Brain microvascular endothelial cell (primary cell): ENCODE data around the gene LRFN2.

ENCODE experiments used
- DNase-seq: peaks from one replicate; pipeline ENCODE4 v3.0.0-alpha.2; 2020
- H3K27ac ChIP-seq: fragments of 250-450 bp; sonication (Bioruptor Pico); 2 replicates; pipeline ENCODE4 v1.5.1; 2020; ENCODE audit warnings: mild to moderate bottlenecking, moderate library complexity
- H3K27me3 ChIP-seq: fragments of 250-450 bp; sonication (Bioruptor Pico); replicated peaks from 2 replicates; pipeline ENCODE4 v1.5.1; 2020; ENCODE audit warnings: mild to moderate bottlenecking
- H3K36me3 ChIP-seq: fragments of 250-450 bp; sonication (Bioruptor Pico); replicated peaks from 2 replicates; pipeline ENCODE4 v1.5.1; 2020; ENCODE audit warnings: mild to moderate bottlenecking
- H3K4me3 ChIP-seq: 2 replicates; pipeline ENCODE4 v1.5.1; 2011; ENCODE audit warnings: low read depth, mild to moderate bottlenecking, control low read depth, low read length, moderate library complexity
- in situ Hi-C: cut with HindIII; loops from 2 replicates; pipeline ENCODE4 v1.10.0; 2017; ENCODE audit warnings: low sequenced_read_pairs, low pct_ligation_motif_present
- TF ChIP-seq, protein P1 (sequence below): IDR thresholded peaks from 2 replicates; pipeline ENCODE4 v1.5.1; 2011; ENCODE audit warnings: low read depth, mild to moderate bottlenecking, moderate library complexity, low read length, control low read depth, inconsistent platforms; ENCODE audit errors: missing control alignments

Gene LRFN2

DNA sequence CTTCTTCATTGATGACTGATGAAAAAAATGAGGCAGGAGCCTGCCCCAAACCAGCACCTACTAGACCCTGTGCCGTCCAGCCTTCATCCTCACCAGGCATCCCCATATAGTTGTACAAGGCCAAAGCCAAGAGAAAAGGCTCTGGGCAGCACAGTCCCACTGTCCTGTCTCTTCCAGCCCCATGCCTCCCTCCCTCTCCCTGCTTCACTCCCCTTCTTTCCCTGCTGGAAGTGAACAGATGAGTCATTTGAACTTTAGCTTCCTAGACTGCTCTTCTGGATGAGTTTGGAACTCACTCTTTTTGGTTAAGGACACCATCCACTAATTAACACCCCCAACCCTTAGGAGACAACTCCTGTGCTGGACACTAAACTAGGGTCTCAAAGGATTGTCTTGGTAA is 235.2 kb downstream of the LRFN2 start:
- Histone ChIP-seq H3K27ac (no peak overlapping the region), H3K27me3 (no peaks in the 10 kb centered on the region), H3K36me3 (no peaks in the 10 kb centered on the region), H3K4me3 (no peak overlapping the region)
- in situ Hi-C loops, result no loop called here
- no peak for DNase-seq
- TF ChIP-seq, protein P1, sequence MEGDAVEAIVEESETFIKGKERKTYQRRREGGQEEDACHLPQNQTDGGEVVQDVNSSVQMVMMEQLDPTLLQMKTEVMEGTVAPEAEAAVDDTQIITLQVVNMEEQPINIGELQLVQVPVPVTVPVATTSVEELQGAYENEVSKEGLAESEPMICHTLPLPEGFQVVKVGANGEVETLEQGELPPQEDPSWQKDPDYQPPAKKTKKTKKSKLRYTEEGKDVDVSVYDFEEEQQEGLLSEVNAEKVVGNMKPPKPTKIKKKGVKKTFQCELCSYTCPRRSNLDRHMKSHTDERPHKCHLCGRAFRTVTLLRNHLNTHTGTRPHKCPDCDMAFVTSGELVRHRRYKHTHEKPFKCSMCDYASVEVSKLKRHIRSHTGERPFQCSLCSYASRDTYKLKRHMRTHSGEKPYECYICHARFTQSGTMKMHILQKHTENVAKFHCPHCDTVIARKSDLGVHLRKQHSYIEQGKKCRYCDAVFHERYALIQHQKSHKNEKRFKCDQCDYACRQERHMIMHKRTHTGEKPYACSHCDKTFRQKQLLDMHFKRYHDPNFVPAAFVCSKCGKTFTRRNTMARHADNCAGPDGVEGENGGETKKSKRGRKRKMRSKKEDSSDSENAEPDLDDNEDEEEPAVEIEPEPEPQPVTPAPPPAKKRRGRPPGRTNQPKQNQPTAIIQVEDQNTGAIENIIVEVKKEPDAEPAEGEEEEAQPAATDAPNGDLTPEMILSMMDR, result no peak

DNA sequence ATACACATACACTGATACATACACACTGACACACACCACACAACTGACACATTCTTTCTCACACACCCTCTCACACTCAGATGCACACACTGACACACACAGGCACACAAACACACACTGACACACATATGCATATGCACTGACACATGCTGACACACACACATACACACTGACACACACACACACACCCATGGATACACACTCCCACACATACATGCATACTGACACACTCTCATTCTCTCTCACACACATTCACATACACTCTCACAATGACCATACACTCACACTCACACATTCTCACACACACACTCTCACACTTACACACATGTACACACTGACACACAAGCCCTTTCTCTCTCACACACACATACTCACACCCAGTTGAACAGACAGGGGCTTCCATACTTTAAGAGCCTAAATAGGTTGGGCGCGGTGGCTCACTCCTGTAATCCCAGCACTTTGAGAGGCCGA is 236.4 kb downstream of the LRFN2 start:
- H3K27ac ChIP-seq, result no peak overlapping the region
- H3K4me3 ChIP-seq, result no peak overlapping the region
- DNase-seq, result no peak
- TF ChIP-seq, protein P1, result no peak
- H3K36me3 ChIP-seq, result no peaks in the 10 kb centered on the region
- in situ Hi-C loops, result no loop called here
- no peaks in the 10 kb centered on the region for H3K27me3 ChIP-seq

DNA sequence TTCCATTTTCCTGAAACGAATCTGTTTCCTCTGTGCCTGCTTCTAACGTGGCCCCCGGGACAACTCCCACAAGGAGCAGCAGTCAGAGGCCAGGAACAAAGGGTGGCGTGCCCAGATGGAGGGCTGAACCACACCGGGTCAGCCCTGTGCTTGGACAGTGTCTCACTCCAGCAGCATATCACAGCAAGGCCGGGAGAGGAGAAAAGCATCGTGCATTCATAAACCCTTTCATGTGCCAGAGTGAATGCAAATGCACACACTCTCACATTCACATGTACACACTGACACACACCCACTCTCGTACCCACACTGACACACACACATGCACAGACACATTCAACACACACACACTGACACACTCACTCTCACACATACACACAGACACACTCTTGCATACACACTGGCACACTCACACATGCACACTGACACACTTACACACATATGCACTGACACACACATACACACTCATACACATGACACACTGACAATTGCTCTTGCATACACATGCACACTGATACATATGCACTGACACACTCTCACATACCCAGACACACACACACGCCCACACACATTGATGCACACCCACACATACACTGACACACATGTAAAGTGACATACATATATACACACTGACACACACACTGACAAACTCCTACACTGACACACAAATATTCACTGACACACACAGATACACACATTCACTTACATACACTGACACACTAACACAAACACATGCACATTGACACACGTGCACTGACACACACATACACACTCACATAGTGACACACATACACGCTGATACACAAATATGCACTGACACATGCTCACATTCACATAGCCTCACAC is 237.0 kb downstream of the LRFN2 start:
- H3K27ac ChIP-seq, result no peak overlapping the region
- no peaks in the 10 kb centered on the region for H3K36me3 ChIP-seq
- in situ Hi-C loops, result no loop called here
- TF ChIP-seq, protein P1, result no peak
- DNase-seq, result no peak
- H3K27me3 ChIP-seq, result no peaks in the 10 kb centered on the region
- H3K4me3 ChIP-seq, result no peak overlapping the region

DNA sequence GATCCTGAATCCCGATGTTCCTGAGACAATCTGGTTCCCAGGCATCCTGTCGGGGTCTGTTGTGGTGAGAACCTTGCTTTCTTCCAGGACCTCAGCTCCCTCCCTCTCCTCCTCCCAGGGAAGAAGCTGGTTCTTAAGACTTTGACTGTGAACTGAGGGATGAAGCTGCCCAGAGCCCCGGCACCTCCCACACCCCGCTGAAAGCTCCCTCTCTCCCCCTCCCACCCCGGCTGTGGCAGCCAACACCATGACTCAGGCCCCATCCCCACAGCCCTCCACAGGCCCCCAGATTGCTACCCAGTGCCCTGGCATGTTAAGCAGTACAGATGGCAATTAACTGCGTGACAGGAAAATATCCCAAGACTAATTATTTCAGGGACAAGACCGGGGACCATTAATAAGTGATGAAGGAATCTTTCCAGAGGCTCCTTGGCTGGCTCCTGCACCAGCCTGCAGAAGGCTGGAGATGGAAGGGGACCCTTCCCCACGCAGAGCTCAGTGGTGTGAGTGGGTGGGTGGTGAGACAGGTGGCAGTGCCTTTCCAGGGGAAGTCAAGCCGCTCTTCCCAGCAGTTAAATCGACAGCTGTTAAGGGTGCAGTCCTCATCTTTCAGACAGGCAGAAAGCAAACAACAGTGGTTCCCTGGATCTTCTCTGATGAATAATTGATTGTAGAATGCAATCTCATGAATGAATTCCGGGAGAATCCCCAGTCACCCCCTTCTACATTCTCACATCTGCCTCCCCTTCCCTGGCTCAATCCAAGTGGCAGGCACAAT is 237.9 kb downstream of the LRFN2 start:
- no peak overlapping the region for H3K4me3 ChIP-seq
- in situ Hi-C loops, result no loop called here
- H3K27me3 ChIP-seq, result no peaks in the 10 kb centered on the region
- no peak for DNase-seq
- TF ChIP-seq, protein P1, result no peak
- no peaks in the 10 kb centered on the region for H3K36me3 ChIP-seq
- no peak overlapping the region for H3K27ac ChIP-seq

DNA sequence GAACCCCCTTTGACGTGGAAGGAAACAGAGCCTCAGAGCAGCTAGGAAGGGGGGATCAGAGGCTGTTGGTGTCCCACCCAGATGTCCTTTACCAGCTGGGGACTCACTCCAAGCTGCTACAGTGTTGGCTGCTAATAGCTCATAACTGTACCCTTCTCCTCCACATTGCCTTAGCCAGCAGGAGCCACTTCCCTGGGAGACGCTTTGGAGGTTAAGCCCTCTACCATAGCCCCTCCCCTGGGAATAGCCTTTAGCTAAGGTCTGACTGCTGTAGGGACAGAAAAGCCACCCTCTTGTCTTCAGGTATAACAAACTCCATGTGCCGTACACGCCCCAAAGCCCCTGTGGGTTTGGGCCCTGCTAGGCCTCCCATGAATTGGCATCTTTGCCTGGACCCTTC is 238.6 kb downstream of the LRFN2 start:
- TF ChIP-seq, protein P1, result no peak
- no peaks in the 10 kb centered on the region for H3K36me3 ChIP-seq
- H3K27ac ChIP-seq, result no peak overlapping the region
- no peak overlapping the region for H3K4me3 ChIP-seq
- H3K27me3 ChIP-seq, result no peaks in the 10 kb centered on the region
- in situ Hi-C loops, result no loop called here
- no peak for DNase-seq
